Activated naive CD4-positive, alpha-beta T cell treated with anti-CD3 and anti-CD28 coated beads, Interleukin-2, amount 50 U/mL, for 16 hours (primary cell): Measurements from ENCODE around the gene FBLN5.

Experiments used
- DNase-seq: peaks from one replicate; pipeline ENCODE4 v3.0.0-alpha.2; 2020

Gene FBLN5, protein sequence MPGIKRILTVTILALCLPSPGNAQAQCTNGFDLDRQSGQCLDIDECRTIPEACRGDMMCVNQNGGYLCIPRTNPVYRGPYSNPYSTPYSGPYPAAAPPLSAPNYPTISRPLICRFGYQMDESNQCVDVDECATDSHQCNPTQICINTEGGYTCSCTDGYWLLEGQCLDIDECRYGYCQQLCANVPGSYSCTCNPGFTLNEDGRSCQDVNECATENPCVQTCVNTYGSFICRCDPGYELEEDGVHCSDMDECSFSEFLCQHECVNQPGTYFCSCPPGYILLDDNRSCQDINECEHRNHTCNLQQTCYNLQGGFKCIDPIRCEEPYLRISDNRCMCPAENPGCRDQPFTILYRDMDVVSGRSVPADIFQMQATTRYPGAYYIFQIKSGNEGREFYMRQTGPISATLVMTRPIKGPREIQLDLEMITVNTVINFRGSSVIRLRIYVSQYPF

GRCh38 chr14:91947475-91948184 is at the start of gene FBLN5:
Gene FBLN5 (minus strand): TSS chr14:91947694. CDS start chr14:91947229, 465 bp downstream.
- DNase-seq: peak; percentile 52

GRCh38 chr14:91996948-91997371 is 49.5 kb upstream of the FBLN5 start:
- DNase-seq: no peak

GRCh38 chr14:91987192-91987591 is 39.7 kb upstream of the FBLN5 start:
- no peak for DNase-seq

- DNase-seq: no peak
Observed at GRCh38 chr14:91985521-91986255, 38.2 kb upstream of the FBLN5 start.

GRCh38 chr14:91985008-91985407 is 37.5 kb upstream of the FBLN5 start:
- DNase-seq: no peak

DNA sequence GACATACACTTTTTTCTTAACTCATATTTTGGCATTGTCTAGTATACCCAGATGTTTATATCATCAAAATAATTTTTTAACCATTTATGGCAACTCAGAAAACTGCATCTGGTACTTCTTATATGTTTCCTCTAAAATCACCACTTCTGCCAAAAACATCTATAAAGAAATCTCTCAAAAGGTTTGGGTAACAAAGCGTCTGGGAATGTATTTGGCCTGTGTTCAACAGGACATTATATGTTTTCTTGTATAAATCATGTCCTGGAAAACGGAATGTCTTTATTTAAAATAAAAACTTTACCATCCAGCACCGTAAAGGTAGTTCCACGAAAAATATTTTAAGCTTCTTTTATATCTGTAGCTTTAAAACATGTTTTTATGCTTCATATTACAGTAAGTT is 36.1 kb upstream of the FBLN5 start:
- no peak for DNase-seq

DNA sequence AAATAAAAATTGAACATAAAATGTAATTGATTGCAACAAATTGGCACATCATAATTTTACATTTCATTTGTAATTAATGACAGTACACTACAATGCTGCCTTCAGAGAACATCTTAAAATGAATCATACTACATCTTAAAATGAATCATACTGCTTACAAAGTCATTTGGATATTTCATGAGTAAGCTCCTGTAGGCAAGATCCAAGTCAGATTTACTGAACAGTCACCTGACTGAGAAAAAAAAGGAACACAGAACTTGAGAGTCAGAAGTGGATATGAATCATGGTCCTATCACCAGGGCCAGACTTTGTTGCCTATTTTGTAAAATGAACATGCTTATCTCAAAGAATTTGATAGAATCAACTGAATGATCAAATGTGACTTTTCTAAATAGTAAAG is 32.7 kb upstream of the FBLN5 start:
- DNase-seq: no peak

DNA sequence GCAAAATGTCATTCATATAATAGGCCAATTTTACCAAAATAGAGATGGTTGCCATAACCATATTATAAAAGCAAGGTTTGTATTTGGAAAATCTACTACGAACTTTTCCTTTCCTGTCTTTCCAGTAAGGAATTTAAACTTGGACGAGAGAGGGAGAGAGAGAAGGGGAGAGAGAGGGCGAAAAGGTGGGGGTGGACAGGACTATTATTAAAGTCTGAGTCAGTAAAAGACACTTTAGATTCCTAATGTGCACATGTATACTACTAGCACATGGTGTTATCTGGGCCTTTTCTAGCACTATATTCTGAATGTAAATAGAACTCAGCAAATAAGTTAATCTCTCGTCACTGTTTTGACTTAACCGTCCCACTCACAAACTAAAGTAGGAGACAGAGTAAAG is 30.4 kb upstream of the FBLN5 start:
- no peak for DNase-seq

GRCh38 chr14:91975763-91976162 is 28.3 kb upstream of the FBLN5 start:
- DNase-seq: no peak

DNA sequence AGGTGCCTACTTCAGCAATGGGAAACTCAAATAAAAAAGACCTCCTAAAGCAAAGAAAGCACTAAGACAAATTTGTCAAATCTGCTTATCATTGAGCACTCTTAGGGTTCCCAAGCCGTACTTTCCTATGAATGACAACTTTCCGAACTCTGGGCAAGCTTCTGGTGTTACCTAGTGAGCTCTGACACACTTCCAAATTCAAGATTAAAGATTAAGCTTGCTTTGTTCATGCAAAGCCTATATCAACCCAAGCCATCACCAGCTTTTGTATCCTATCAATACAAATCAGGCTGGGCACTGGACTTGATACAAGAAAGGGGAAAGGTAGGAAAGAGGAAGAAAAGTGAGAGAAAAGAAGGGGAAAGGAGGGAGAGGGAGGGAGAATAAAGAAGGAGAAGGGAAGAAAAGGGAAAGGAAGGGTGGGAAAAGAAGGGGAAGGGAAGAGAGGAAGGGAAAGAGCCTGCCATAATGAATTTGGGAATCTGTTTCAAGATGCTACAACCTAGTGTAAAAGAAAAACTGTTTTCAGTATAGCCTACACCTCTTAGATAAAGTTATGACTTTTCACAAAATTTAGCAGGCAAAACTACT is 23.8 kb upstream of the FBLN5 start:
- no peak for DNase-seq

DNA sequence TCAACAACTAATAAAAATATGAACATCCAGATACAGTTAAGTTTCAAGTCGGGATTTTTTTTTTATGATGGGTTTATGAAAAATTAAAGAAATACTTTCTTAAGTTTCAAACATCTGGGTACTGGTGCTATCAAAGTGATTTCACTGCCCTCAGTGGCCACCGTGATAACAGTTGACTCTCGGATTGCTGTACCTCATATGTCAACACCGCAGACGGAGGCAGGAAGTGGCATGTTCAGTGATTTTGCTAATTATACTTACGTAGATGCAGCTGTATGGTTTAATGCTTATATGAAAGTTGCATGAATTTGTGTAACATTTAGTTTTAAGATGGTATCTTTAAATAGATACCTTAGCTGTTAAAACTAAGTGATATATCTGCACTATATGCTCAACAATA is 20.8 kb upstream of the FBLN5 start:
- DNase-seq: peak; percentile 18

- DNase-seq: no peak
Observed at GRCh38 chr14:91964724-91965123, 17.2 kb upstream of the FBLN5 start.

DNA sequence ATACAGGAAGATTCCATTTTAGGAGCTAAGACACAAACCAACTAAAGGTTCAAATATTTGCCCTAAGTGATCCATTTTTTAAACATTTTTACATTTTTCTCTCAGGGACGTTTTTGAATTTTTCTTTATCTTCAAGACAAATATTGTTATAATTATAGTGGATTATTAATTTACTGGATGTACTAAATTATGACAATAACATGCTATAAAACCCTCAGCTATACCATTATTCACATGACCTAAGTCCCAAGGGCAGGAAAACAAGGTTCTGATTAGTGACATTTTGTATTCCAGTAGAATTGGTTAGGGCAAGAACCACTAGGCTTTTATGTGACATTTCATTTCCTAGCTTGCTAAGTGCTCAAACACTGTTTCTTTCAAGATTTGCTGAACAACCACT is 16.5 kb upstream of the FBLN5 start:
- no peak for DNase-seq

DNA sequence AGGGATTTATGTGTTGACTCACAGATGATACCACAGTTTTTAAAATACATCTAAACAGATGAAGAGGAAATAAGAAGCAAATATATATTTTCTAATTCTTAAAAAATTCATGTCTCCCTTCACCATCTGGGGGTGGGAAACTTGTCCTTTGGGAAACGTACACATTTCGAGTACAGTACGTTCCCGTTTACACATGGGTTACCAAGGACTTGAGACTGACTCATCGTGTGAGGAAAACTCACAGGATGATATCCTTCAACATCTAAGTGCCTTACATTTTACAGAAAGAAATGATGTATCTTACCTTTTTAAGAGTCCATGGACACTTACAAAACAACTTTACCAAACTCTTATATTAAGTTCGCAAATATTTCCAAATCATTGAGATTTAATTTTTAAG is 16.0 kb upstream of the FBLN5 start:
- no peak for DNase-seq

DNA sequence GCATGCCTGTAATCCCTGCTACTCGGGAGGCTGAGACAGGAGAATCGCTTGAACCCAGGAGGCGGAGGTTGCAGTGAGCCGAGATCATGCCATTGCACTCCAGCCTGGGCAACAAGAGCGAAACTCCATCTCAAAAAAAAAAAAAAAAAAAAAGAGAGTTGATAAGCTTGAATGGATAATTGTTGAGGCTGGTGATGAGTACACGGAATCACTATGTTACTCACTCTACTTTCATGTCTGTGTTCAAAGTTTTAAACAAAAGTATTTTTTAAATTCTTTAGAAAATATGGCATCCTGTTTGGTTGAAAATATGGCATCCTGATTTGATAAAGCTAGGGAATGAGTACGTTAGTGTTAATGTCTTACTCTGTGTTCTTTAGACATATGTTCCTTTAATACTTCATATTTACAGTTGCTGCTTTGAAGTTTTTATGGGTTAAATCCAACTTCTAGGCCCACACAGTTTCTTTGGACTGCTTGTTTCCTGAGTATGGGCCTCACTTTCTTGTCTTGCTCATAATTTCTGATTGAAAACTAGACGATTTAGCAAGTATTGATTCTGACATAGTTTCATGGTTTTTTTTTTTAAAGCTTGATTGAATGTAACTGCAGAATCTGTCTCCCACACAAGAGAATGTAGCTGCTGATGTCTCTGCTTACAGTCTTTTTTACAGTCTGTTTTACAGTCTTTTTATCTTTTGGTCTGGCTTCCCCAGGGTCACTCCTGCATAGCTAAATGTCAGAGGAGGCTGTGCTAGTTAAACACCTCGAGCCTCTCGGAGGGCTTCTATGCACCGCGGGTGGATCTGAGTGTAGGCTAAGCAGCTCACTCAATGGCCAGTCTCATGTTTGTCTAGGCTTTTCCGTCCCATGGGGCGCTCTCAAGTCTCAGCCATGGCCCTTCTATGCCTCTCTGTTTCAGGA is 14.1 kb upstream of the FBLN5 start:
- no peak for DNase-seq

DNA sequence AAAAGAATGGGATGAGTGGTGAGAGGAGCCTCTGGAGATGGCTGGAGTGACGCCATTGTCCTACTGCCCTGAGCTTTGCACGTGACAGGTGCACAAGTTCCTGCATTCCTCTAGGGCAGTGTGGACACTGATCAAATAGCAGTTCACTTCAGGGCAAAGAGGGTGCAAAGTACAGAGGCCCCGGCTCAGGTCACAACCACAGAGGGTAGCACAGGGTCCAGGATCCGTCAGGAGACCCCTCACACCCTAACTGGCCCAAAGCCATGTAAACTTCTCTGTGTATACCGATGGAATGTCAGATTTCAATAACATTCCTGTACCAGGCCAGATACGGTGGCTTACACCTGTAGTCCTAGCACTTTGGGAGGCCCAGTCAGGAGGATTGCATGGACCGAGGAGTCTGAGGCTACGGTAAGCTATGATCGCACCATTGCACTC is 10.4 kb upstream of the FBLN5 start:
- DNase-seq: no peak

DNA sequence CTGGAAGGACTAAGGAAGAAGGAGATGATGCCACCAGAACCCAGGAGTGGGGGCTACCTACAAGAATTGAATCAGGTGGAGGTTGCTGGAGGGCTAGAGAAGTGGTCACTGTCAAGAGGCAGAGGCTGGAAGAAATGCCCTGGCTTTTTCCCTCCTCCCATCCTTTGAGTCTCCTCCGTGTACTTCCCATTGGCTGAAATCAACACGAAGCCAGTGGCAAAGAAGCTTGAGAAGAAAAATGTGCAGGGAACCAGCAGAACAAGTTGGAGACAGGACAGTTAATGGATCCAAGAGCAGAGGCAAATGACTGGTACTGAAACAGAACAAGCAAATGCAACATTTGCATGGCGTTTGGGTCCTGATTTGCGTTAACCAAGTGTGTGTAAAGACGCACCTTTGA is 9.1 kb upstream of the FBLN5 start:
- no peak for DNase-seq

GRCh38 chr14:91955168-91955567 is 7.7 kb upstream of the FBLN5 start:
- DNase-seq: no peak

DNA sequence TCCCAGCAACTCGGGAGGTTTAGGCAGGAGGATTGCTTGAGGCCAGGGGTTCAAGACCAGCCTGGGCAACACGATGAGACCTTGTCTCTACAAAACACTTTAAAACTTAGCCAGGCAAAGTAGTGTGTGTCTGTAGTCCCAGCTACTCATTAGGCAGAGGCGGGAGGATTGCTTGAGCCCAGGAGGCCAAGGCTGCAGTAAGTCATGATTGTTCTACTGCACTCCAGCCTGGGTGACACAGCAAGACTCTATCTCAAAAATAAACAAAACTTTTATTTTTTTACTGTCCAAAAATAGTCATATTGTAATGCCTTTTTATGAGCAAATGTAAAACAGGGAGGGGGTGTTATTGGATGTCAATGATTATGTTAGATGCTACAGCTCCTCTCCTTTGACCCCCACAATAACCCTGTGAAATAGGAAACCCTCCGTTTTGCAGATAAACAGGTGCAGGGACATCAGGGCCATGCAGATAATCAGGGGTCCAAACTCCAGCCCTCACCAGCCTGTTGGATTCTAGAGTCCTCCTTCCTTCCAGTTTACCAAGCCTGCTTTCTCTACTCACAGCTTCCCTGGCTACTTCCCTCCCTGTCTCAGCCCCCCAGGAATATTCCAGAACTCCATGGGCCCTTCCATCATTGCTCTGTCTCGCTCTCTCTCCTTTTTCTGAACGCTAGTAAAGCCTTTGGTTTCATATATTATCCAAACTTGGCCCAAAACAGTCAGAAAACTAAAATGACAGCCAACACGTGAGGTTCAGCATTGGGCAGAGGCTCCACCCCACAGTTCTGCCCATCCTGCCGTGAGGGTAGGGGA is 5.9 kb upstream of the FBLN5 start:
- DNase-seq: no peak

GRCh38 chr14:91946622-91947474 is 646 bp downstream of the FBLN5 start:
- DNase-seq: no peak
